ENCODE results near the gene GRK1.

The GRK1 gene

GRCh38 chr13:113651511-113652403 is 15.3 kb upstream of the GRK1 start:
- no peak for DNase-seq

GRCh38 chr13:113652404-113653263 is 14.4 kb upstream of the GRK1 start:
- no peak for DNase-seq

- DNase-seq = no peak
Observed at GRCh38 chr13:113653264-113654174, 13.5 kb upstream of the GRK1 start.

GRCh38 chr13:113654175-113654560 is 12.9 kb upstream of the GRK1 start:
- no peak for DNase-seq

- DNase-seq = no peak
Observed at GRCh38 chr13:113654591-113655345, 12.3 kb upstream of the GRK1 start.

GRCh38 chr13:113655346-113656002 is 11.5 kb upstream of the GRK1 start:
- no peak for DNase-seq

GRCh38 chr13:113656003-113656588 is 10.9 kb upstream of the GRK1 start:
- DNase-seq = no peak

- DNase-seq = no peak
Observed at GRCh38 chr13:113656831-113657671, 10.0 kb upstream of the GRK1 start.

- no peak for DNase-seq
Observed at GRCh38 chr13:113657851-113658741, 8.9 kb upstream of the GRK1 start, which contains the start of gene ATP4B. Gene ATP4B (minus strand): TSS chr13:113658198. CDS start chr13:113658144, 54 bp downstream.

GRCh38 chr13:113658836-113659235 is 8.2 kb upstream of the GRK1 start:
- DNase-seq = no peak

GRCh38 chr13:113659337-113659736 is 7.7 kb upstream of the GRK1 start:
- no peak for DNase-seq

GRCh38 chr13:113660066-113660465 is 7.0 kb upstream of the GRK1 start:
- no peak for DNase-seq

GRCh38 chr13:113661509-113661908 is 5.5 kb upstream of the GRK1 start:
- DNase-seq = no peak

- DNase-seq = no peak
Observed at GRCh38 chr13:113663934-113664333, 3.1 kb upstream of the GRK1 start.

- DNase-seq = no peak
Observed at GRCh38 chr13:113664751-113665596, 2.0 kb upstream of the GRK1 start.

GRCh38 chr13:113665597-113666328 is 1.3 kb upstream of the GRK1 start:
- no peak for DNase-seq

- no peak for DNase-seq
Observed at GRCh38 chr13:113666329-113666670, 719 bp upstream of the GRK1 start.

All from KG1 (cell line).